ENCODE measurements around the gene WIPF3.

GRCh38 chr7:29831705-29832104 is 25.4 kb downstream of the WIPF3 start:
- no peak for TF ChIP-seq POLR2A (IDR thresholded peaks at IDR 0.05)
- no peak for TF ChIP-seq CTCF (IDR thresholded peaks at IDR 0.05)

Data from gastroesophageal sphincter (tissue), 3 donors.